ENCODE results near the gene GABRG3. TPM values are rescaled to one million over a fixed set of nuclear protein-coding genes. Genes with fewer than 3 reads are reported as not detected.

Gene GABRG3
- total and polyA plus RNA-seq, 2 donors (not counting 3 experiments of a cell fraction or from before 2014, with no cell fraction given), result not detected

- CTCF ChIA-PET, result no interaction called here
Measured at GRCh38 chr15:27238209-27238608, 267.2 kb downstream of the GABRG3 start.

More at GRCh38 chr15:27238209-27238608, 267.2 kb downstream of the GABRG3 start:
- POLR2A ChIA-PET, result no interaction called here
- Histone ChIP-seq H2AFZ (ENCODE audit: low read depth, low read length) (no peak overlapping the region), H3K4me2 (ENCODE audit: insufficient read depth, low read length) (no peak overlapping the region), H3K9me3 (replicated peaks; ENCODE audit: control insufficient read depth, insufficient read depth, low read length) (no peaks in the 10 kb centered on the region), H3K4me3 (replicated peaks in 1 of 3; ENCODE audit: insufficient read depth in 1 of 3, low read depth in 1 of 3, low read length in 3 of 3) (no peak overlapping the region), H3K9ac (replicated peaks; ENCODE audit: extremely low read depth, insufficient read depth, low read length) (no peak overlapping the region), H3K36me3 (ENCODE audit: control insufficient read depth in 2 of 2, extremely low read depth in 1 of 2, insufficient read depth in 2 of 2, low read length in 2 of 2) (no peaks in the 10 kb centered on the region), H3K27ac (ENCODE audit: insufficient read depth, low read depth, low read length) (no peak overlapping the region), H3K79me2 (ENCODE audit: control insufficient read depth, insufficient read depth, low read length) (no peaks in the 10 kb centered on the region), H3K4me1 (ENCODE audit: control insufficient read depth, extremely low read depth, insufficient read depth, low read length) (no peaks in the 10 kb centered on the region), H4K20me1 (replicated peaks; ENCODE audit: control insufficient read depth, extremely low read depth, insufficient read depth, low read length) (no peaks in the 10 kb centered on the region), H3K27me3 (ENCODE audit: control insufficient read depth in 2 of 2, insufficient read depth in 2 of 2, low read length in 2 of 2) (no peaks in the 10 kb centered on the region), H3K9me1 (replicated peaks; ENCODE audit: control insufficient read depth, extremely low read depth, insufficient read depth, low read length) (no peaks in the 10 kb centered on the region)
- intact Hi-C loops (cut with micrococcal nuclease) (no loop called here), dilution Hi-C loops (cut with MboI; ENCODE audit: extremely low pct_ligation_motif_present, low sequenced_read_pairs) (no loop called here)
- TF ChIP-seq JUN (IDR thresholded peaks at IDR 0.05; ENCODE audit: borderline replicate concordance, insufficient read depth, insufficient read length, low read depth), result no peak
- no peak for TF ChIP-seq FOS (IDR thresholded peaks at IDR 0.05; ENCODE audit: borderline replicate concordance, insufficient read depth, low read length)
- TF ChIP-seq MYC (IDR thresholded peaks at IDR 0.05; ENCODE audit: low read depth, low read length), result no peak
- TF ChIP-seq CTCF (IDR thresholded peaks at IDR 0.05; ENCODE audit: extremely low read depth in 1 of 2, insufficient read depth in 1 of 2, low read depth in 1 of 2, low read length in 2 of 2), result no peak
- TF ChIP-seq MAX (IDR thresholded peaks at IDR 0.05; ENCODE audit: insufficient read depth, insufficient read length), result no peak
- BruUV-seq (replicated peaks), result no TSS peak
- DNase-seq (ENCODE audit: low read depth, low spot score), result no peak
- no peak for FAIRE-seq

Data from endothelial cell of umbilical vein (primary cell).